ENCODE measurements around the gene CD164.

- TF ChIP-seq GATA1 (IDR thresholded peaks at IDR 0.05; ENCODE audit: low read depth, low read length) (no peak), POLR2A (IDR thresholded peaks at IDR 0.05; ENCODE audit: low read length) (no peak)
Measured at GRCh38 chr6:109421184-109421583, 38.9 kb upstream of the CD164 start.

Measured in erythroblast (primary cell).